Fibroblast of the aortic adventitia (primary cell): Measurements from ENCODE around the gene WDPCP. TPM values are rescaled to one million over a fixed set of nuclear protein-coding genes. Genes with fewer than 3 reads are reported as not detected.

Experiments
- DNase-seq: peaks from one replicate; pipeline ENCODE4 v3.0.0-alpha.2; 2010; ENCODE audit warnings: low read depth
- H3K4me3 ChIP-seq: 2 replicates; pipeline ENCODE4 v1.5.1; 2011; ENCODE audit warnings: low read depth, mild to moderate bottlenecking, control low read depth, low read length, moderate library complexity
- CTCF ChIP-seq: IDR thresholded peaks from 2 replicates; pipeline ENCODE4 v1.5.1; 2011; ENCODE audit warnings: mild to moderate bottlenecking, low read length, control low read depth, inconsistent platforms; ENCODE audit not compliant: insufficient read depth
- total RNA-seq: library from RNA; depleted of rRNA; stranded (reverse); fragments of >200 nt; gene quantifications from 2 replicates; pipeline ENCODE4 v1.2.3, GENCODE V29; 2012; ENCODE audit warnings: low replicate concordance

The WDPCP gene
- total RNA-seq, 1 donor, result 12.4 TPM

- no peak for TF ChIP-seq CTCF
- no peak overlapping the region for H3K4me3 ChIP-seq
Measured at GRCh38 chr2:63463142-63463541, 125.1 kb downstream of the WDPCP start.

GRCh38 chr2:63446658-63447057, 141.6 kb downstream of the WDPCP start:
- no peak for DNase-seq
- H3K4me3 ChIP-seq, result no peak overlapping the region
- no peak for TF ChIP-seq CTCF

More at GRCh38 chr2:63463142-63463541, 125.1 kb downstream of the WDPCP start:
- no peak for DNase-seq

- TF ChIP-seq CTCF, result no peak
- no peak overlapping the region for H3K4me3 ChIP-seq
- no peak for DNase-seq
Measured at GRCh38 chr2:63444565-63445288, 143.6 kb downstream of the WDPCP start.

GRCh38 chr2:63440612-63441011, 147.7 kb downstream of the WDPCP start:
- peak; percentile 52 for DNase-seq
- TF ChIP-seq CTCF, result no peak
- H3K4me3 ChIP-seq, result no peak overlapping the region

GRCh38 chr2:63438181-63438580, 150.1 kb downstream of the WDPCP start:
- no peak for TF ChIP-seq CTCF
- DNase-seq, result no peak
- no peak overlapping the region for H3K4me3 ChIP-seq

GRCh38 chr2:63436488-63436887, 151.8 kb downstream of the WDPCP start:
- TF ChIP-seq CTCF, result no peak
- no peak for DNase-seq
- H3K4me3 ChIP-seq, result no peak overlapping the region

GRCh38 chr2:63435070-63435469, 153.2 kb downstream of the WDPCP start:
- DNase-seq, result no peak
- no peak for TF ChIP-seq CTCF
- no peak overlapping the region for H3K4me3 ChIP-seq
